Measurements from ENCODE around the gene INSL3.
"Not testable (repeated sequence)": the region's sequence is repeated elsewhere in the genome, so short reads cannot be mapped to it uniquely, and the experiment has no call there.

The INSL3 gene

GRCh38 chr19:17778968-17779929 is 42.1 kb downstream of the INSL3 start:
- no peak for DNase-seq

GRCh38 chr19:17778251-17778967 is 42.9 kb downstream of the INSL3 start:
- peak; percentile 58 for DNase-seq

GRCh38 chr19:17777840-17778239 is 43.5 kb downstream of the INSL3 start:
- not testable (repeated sequence) for DNase-seq

- DNase-seq, result no peak
These were observed 45.1 kb downstream of the INSL3 start for GRCh38 chr19:17775991-17776803.

GRCh38 chr19:17775245-17775927 is 45.9 kb downstream of the INSL3 start:
- no peak for DNase-seq

GRCh38 chr19:17772172-17772571 is 49.1 kb downstream of the INSL3 start:
- no peak for DNase-seq

GRCh38 chr19:17770613-17771012 is 50.7 kb downstream of the INSL3 start:
- DNase-seq, result no peak

GRCh38 chr19:17767559-17767958 is 53.8 kb downstream of the INSL3 start:
- no peak for DNase-seq

- DNase-seq, result no peak
These were observed 54.7 kb downstream of the INSL3 start for GRCh38 chr19:17766543-17767131.
